Kidney (tissue), 14 donors: ENCODE results near the gene METTL27. TPM values are rescaled to one million over a fixed set of nuclear protein-coding genes. Genes with fewer than 3 reads are reported as not detected.

Experiments used
- DNase-seq, 5 donors: peaks; one replicate each; pipeline ENCODE4 v3.0.0-alpha.2; 2013 to 2020
- FAIRE-seq: peaks from 2 replicates; lab custom pipeline; 2012; peaks lifted over from hg19 to GRCh38; lab: Jason Lieb, UNC
- H3K27ac ChIP-seq, 2 donors: one replicate each; pipeline ENCODE4 v1.7.0; 2013; ENCODE audit warnings: low read depth in 2 of 2, low read length in 2 of 2, inconsistent platforms in 1 of 2
- H3K27me3 ChIP-seq: one replicate; pipeline ENCODE4 v1.7.1; 2013; ENCODE audit warnings: low read length, inconsistent platforms; ENCODE audit not compliant: control insufficient read depth, insufficient read depth
- H3K36me3 ChIP-seq, 3 donors: one replicate each; pipeline versions ENCODE4 v1.7.0 to v1.7.1; 2013; ENCODE audit warnings: low read length in 3 of 3, control low read depth in 1 of 3, inconsistent platforms in 1 of 3; ENCODE audit not compliant: insufficient read depth in 3 of 3, control insufficient read depth in 2 of 3
- H3K4me1 ChIP-seq, 3 donors: one replicate each; pipeline versions ENCODE4 v1.7.0 to v1.7.1; 2013; ENCODE audit warnings: low read length in 3 of 3, inconsistent platforms in 1 of 3, low read depth in 1 of 3; ENCODE audit not compliant: control insufficient read depth in 2 of 3, insufficient read depth in 2 of 3
- H3K4me3 ChIP-seq, 3 donors: one replicate each; pipeline versions ENCODE4 v1.7.0 to v1.8.1; 2013; ENCODE audit warnings: low read length in 3 of 3, control low read depth in 1 of 3, inconsistent platforms in 1 of 3
- H3K9ac ChIP-seq, 3 donors: one replicate each; pipeline versions ENCODE4 v1.7.0 to v1.7.1; 2013; ENCODE audit warnings: low read length in 3 of 3, control low read depth in 1 of 3, inconsistent platforms in 1 of 3
- H3K9me3 ChIP-seq, 3 donors: one replicate each; pipeline versions ENCODE4 v1.7.0 to v1.7.1; 2013; ENCODE audit warnings: low read length in 3 of 3, control low read depth in 1 of 3, inconsistent platforms in 1 of 3; ENCODE audit not compliant: control insufficient read depth in 2 of 3, insufficient read depth in 1 of 3
- intact Hi-C: fragments of 100-400 bp; cut with DNase I; formaldehyde crosslinking; loops from one replicate; pipeline ENCODE4 v1.11.1; 2022
- polyA plus RNA-seq: library from polyadenylated mRNA; stranded (reverse); fragments of 350-450 nt; fragmentation: Illumina TruSeq; extraction: RNeasy Lipid Tissue Mini Kit (QIAGEN cat#74804); gene quantifications from one replicate; pipeline ENCODE4 v1.2.3, GENCODE V29; 2014; ENCODE audit warnings: low read depth, low replicate concordance; ENCODE audit not compliant: insufficient read depth
- total RNA-seq: library from RNA; stranded (reverse); fragmentation: NEBNext Ultra II Directional; extraction: Animal tissue kit (Norgen Biotek cat#: 25700); gene quantifications from one replicate; pipeline ENCODE4 v1.2.1, GENCODE V29; 2021
- TF ChIP-seq, protein P1 (sequence below): IDR thresholded peaks from 3 replicates; pipeline ENCODE4 v1.5.1; 2012; ENCODE audit warnings: mild to moderate bottlenecking, moderate library complexity, borderline replicate concordance; ENCODE audit not compliant: insufficient read depth; ENCODE audit errors: extremely low read depth
- donor health status: control.
- donor health status: control.
- donor health status: control.
- donor health status: control.
- donor health status: control.
- donor health status: DM: yes; HTN: yes; CAD: no.
- donor health status: Normal renal cell carcinoma (clear cell type).

The METTL27 gene
- total and polyA plus RNA-seq, 2 donors from 2014 or later = 12.9 to 19.3 TPM

DNA sequence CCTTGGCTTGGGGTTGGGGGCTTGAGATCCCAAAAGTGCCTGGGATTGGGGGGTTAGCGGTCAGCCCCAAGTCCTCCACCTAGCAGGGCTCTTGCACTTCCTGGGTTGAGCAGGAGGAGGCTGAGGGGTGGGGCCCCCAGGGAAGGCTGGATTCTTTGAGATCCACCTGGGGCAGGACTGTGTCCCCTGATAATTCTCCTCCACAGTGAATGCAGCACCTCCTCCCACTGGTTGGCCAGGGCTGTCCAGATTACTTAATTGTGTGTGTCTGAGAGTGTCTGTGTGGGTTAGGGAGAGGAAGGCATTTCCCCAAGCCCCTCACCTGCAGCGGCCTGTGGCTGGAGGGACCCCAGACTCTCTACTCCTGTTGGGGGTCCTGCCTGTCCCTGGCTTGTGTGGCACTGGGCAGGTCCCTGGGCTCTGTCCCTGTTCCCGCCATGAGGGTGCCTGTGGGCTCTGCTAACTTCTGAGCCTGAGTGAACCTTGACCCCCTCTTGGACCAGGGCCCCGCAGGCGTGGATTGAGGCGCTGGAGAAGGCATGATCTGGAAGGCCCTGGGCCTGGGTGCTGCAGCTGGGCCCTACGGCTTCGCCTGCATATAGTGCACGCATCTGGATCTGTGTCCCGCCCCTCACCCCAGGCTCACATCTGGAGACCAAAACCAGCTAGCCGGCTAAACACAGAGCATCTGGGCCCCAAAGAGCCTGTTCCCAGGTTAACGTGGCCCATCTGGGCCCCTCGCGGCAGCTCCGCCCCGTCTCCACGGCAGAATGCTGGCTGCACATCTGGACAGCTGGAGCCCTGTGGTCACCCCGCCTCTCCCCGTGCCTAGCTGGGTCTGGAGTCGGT is 29.1 kb upstream of the METTL27 start:
- TF ChIP-seq, protein P1, sequence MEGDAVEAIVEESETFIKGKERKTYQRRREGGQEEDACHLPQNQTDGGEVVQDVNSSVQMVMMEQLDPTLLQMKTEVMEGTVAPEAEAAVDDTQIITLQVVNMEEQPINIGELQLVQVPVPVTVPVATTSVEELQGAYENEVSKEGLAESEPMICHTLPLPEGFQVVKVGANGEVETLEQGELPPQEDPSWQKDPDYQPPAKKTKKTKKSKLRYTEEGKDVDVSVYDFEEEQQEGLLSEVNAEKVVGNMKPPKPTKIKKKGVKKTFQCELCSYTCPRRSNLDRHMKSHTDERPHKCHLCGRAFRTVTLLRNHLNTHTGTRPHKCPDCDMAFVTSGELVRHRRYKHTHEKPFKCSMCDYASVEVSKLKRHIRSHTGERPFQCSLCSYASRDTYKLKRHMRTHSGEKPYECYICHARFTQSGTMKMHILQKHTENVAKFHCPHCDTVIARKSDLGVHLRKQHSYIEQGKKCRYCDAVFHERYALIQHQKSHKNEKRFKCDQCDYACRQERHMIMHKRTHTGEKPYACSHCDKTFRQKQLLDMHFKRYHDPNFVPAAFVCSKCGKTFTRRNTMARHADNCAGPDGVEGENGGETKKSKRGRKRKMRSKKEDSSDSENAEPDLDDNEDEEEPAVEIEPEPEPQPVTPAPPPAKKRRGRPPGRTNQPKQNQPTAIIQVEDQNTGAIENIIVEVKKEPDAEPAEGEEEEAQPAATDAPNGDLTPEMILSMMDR = no peak
- FAIRE-seq = no peak
- Histone ChIP-seq H3K9me3 (no peaks in the 10 kb centered on the region), H3K9ac (no peak overlapping the region), H3K4me1 (peaks cover 0 to 8% (median 7%) of the 10 kb centered on the region in 3 donors), H3K27ac (no peak overlapping the region), H3K4me3 (no peak overlapping the region), H3K27me3 (no peaks in the 10 kb centered on the region), H3K36me3 (no peaks in the 10 kb centered on the region)
- intact Hi-C loops = no loop called here
- DNase-seq = peak in 2 of 5 donors; percentile 38 to 54

- FAIRE-seq (no peak), DNase-seq (peak in 3 of 5 donors; percentile 38 to 85 (median 64))
- Histone ChIP-seq H3K4me3 (no peak overlapping the region), H3K36me3 (no peaks in the 10 kb centered on the region), H3K27ac (no peak overlapping the region), H3K27me3 (no peaks in the 10 kb centered on the region), H3K4me1 (peaks cover 0 to 8% (median 7%) of the 10 kb centered on the region in 3 donors), H3K9ac (no peak overlapping the region), H3K9me3 (no peaks in the 10 kb centered on the region)
- intact Hi-C loops = no loop called here
- TF ChIP-seq, protein P1 = no peak
Observed at GRCh38 chr7:73870041-73870492, 27.8 kb upstream of the METTL27 start.

DNA sequence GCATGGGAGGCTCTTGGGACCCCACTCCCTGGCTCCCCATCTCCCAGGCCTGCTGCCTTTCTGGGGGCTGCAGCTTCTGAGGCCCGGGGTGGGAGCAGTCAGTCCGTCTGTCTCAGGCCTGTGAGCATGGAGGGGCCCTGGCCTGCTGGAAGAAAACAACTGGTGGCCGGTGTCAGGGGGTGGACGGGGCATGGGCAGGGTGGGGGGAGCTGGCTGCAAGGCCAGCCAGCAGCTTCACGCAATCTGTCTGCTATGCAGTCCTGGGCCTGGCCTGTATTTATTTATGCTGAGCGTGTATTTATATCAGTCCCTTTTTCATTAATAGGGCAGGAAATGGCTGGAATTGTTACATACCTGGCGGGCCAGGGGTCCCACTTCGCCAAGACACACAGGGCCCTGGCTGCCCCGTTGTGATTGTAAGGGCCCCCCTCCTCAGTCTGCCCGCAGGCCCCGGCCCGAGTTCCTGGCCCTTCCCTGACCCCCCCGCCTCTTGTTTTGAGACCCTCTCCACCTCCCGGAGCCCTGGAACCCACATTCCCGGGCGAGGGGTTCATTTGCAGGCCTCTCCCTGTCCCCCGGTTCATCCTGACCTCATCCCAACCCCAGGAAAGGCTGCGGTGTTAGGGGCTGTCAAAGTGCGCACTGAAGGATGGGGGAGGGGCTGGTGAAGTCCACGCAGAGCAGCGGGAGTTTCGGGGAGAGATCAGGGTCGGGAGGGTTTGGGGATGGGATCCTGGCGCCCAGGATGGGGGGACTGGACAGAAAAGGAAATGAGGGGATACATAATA is 26.9 kb upstream of the METTL27 start:
- no peak for FAIRE-seq
- no peaks in the 10 kb centered on the region for H3K9me3 ChIP-seq
- H3K36me3 ChIP-seq = no peaks in the 10 kb centered on the region
- H3K27me3 ChIP-seq = no peaks in the 10 kb centered on the region
- intact Hi-C loops = no loop called here
- peak in 2 of 5 donors; percentile 40 to 68 for DNase-seq
- H3K4me1 ChIP-seq = peaks cover 0 to 8% (median 7%) of the 10 kb centered on the region in 3 donors
- no peak overlapping the region for H3K9ac ChIP-seq
- no peak overlapping the region for H3K4me3 ChIP-seq
- H3K27ac ChIP-seq = no peak overlapping the region
- TF ChIP-seq, protein P1 = no peak
